ENCODE measurements around the gene IL2RA.
A peak's percentile ranks its signal among the peaks of the same experiment; 100 is the strongest.
"Not testable (repeated sequence)": the region's sequence is repeated elsewhere in the genome, so short reads cannot be mapped to it uniquely, and the experiment has no call there.

The IL2RA gene

DNA sequence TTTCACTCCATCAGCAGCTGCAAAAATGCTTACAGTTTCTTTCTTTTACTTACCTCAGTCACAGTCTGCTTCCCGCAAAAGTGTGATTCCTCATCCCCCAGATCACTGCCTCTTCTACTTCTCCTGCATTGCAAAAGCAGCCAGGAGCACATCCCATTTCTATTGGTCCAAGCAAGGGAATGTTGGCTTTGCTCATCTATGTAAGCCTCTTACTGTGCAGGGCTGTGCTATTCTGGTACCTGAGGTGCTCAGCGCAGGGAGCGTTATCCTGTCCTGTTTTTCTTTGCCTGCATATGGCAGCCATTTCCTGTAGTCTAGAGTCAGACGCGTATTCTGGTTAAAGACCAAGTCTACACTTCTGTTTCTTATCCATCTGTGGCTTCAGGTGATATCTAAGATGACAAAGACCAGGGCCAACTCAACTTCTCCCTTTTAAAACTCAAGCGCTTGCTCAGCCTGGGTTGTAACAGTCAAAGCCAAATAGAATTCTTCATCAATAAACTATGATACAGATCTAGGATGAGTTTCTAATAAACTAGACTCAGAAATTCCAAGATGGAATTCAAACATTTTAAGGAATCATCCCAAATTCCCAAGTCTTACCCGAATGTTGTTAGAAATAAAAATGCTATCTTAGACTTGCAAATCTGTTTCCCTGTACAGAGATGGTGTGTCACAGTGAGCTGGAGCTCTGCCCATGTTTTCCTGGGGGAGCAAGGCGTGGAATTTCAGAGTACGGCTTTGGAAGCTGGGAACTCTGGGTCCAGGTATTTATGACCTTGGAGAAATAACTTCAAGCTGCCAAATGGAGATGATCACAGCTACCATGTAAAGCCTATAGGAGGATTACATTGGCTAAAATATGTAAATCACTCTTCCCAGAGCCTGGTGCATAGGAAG lies 20.6 kb upstream of the IL2RA start:
- peak; percentile 29 for DNase-seq

DNA sequence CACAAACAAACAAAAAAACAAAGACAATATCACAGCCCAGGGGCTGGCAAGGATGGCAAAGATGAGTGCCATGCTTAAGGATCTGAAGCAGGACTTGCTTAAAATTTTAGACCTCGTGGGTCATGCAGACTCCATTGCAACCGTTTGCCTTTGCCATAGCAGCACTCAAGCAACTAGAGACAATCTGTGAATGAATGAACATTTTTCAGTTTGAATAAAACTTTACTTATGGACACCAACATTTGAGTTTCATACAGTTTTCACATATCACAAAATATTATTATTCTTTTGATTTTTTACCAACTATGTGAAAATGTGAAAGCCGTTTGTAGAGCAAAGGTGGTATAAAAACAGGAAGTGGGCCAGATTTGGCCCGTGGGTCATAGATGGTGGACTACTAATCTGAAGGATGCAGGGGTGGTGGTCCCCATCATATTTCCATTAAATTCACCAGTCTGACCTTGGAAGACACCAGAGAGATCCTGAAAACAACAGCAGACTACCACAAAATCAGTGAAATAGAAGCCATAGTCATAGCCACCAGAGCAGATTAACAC lies 18.3 kb upstream of the IL2RA start:
- DNase-seq = no peak

DNA sequence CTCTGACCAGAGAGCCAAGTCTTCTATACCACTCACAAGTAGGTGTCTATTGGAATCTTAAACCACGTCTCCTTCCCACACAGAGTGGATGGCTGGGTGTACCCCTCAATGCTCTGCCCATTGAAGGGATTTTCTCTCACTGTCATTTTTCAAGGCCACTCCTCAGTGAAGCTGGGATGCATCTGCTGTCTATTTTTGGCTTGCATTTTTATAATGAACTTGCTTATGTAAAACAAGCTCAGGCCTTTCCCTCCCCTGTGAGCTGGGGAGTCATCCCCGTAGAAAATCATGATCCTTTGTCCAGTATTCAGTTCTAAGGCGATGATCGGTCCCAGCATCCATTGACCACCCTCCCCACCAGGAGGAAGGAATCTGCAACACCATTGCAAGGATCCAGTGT lies 16.9 kb upstream of the IL2RA start:
- DNase-seq = no peak

DNA sequence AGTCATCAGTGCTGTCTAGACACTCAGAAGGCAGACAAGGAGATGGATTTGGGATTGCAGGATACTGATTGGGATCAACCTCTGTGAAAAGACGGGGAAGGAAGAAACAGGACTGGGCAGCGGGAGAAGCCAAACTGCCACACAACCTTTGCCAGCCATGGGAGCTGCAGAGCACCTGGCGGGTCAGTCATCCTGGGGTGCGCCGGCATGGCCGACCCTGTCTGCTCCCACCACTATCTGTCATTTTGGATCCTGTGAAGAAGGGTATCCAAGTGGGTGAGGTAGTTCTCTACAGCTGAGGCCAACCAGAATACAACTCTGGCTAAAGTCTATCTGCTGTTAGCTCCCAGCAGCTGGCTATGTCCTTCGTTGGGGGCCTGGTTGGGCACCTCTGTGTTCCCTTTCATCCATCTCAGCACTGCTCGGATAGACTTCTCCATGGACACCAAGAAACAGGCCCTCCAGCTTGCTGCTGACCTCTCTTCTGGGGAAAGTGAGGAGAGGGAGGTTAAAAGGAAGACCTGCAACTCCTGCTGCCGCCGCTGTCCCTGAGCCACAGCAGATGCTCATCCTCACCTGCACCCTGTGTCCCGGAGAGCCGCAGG lies 15.0 kb upstream of the IL2RA start:
- no peak for DNase-seq

DNA sequence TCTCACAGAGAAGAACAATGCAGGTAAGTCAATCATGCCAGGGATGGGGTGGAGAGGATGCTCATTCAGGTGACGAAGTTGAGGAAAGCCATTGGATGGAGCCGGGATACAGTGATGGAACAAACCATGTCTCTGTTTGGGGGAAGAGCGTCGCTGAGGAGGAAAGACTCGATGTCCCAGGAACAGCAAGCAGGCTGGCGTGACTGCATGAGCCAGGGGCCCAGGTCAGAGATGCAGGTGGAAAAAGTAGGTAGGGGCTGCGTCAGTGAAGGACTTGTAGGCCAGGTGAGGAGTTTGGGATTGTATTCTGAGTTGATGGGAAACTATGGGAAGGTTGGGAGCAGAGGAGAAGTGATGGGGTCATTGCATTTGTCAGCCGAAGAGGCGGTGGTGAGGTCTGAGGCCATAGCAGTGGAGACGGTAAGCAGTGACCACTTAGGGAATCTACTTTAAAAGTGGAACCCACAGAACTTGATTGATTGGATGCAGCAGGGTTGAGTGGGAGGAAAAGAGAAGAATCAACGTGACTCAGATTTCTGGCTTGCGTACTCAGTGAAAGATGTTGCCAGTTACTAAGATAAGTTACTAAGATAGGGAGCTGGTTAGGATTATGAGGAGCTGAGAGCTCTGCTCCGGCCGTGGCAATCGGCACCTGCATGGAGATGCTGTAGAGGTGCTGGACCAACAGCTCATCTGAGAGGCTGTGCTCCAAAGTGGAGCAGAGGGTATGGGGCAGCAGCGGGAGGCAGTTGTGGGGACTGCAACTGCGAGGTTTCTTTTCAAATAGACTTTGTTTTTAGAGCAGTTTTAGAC lies 12.5 kb upstream of the IL2RA start:
- peak; percentile 45 for DNase-seq

DNA sequence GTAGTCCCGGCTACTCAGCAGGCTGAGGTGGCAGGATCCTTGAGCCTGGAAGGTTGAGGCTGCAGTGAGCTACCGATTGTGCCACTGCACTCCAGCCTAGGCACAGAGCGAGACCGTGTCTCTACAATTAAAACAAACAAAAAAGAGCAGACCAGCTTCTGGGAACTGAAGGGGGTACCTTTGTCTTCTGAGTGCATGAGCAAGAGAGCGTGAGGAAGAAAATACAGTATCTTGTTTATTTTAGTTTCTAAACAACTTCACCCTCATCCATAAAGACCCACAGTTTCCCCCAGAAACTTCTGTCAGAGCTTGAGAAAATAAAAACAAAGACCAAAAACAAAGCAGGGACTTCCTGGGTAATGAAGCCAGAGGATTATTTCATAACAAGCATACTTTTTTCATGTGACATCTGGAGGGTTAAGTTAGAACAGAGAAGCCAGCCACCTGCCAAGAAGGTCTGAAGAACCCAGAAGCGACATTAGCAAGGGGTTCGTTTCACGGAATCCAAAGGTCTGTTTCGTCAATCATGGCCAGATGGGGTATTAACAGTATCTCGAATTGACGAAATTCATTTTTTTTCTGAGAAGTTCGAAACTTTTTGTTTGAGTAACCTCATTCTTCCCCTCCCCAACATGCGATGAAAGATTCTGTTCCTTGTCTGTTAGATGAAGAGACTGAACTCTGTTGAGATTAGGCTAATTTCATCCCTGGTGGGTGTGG lies 10.2 kb upstream of the IL2RA start:
- DNase-seq = peak; percentile 53

DNA sequence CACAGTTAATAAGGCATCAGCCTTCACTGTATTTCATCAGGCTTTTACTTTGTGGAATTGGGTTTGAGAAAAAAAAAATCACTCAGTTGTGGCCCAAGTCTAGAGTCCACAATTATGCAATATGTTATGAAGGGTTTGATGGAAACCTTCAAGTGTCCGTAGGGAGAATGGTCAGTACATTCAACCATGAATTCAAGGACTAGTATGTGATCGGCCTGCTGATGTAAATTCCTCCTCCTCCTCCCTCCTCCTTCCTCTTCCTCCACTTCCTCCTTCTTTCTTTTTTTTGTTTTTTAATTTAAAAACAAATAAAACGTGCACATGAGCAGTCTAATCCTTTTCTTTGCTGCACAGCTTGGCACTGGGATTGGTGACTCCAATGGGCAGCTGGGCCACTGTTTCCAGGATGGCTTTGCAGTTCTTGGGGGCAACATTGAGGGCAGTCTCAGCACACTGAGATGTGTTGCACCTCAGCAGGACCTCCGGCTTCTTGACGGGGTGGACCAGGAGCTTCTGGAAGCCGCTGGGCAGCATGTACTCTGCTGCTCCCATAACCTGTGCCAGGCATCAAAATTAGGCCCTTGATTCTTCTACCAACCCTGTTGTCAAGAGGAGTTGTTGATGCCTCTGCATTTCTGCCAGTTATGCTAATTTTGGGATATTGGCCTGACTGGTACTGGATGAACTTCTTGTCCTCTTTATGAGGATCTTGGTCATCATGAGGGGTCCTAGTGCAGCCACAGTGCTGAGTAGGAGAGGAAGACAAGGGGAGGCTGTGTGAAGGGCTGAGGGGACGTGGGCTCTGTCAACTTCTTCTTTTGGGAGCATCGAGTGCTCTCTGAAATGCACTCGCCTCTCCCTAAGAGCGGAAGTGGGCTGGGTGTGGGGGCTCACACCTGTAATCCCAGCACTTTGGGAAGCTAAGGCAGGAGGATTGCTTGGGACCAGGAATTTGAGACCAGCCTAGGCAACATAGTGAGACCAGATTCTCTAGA lies 9.3 kb upstream of the IL2RA start:
- no peak for DNase-seq

DNA sequence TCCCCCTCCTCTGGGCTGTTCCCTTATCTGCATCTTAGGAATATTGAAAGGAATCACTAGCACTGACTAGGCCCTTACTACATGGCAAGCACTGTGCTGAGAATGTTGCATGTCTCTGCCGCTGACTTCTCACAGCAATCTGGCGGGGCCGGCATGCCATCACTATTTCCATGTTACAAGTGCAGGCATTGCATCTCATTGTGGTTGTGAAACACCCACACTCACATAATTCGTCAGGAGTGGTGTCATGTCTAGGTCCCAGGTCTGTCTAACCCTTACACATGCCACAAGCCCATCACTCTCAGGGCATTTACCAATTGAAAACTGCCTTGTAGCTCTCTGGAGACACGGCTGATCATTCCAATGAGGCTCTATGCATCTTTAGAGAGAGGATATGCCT lies 8.5 kb upstream of the IL2RA start:
- DNase-seq = peak; percentile 90

DNA sequence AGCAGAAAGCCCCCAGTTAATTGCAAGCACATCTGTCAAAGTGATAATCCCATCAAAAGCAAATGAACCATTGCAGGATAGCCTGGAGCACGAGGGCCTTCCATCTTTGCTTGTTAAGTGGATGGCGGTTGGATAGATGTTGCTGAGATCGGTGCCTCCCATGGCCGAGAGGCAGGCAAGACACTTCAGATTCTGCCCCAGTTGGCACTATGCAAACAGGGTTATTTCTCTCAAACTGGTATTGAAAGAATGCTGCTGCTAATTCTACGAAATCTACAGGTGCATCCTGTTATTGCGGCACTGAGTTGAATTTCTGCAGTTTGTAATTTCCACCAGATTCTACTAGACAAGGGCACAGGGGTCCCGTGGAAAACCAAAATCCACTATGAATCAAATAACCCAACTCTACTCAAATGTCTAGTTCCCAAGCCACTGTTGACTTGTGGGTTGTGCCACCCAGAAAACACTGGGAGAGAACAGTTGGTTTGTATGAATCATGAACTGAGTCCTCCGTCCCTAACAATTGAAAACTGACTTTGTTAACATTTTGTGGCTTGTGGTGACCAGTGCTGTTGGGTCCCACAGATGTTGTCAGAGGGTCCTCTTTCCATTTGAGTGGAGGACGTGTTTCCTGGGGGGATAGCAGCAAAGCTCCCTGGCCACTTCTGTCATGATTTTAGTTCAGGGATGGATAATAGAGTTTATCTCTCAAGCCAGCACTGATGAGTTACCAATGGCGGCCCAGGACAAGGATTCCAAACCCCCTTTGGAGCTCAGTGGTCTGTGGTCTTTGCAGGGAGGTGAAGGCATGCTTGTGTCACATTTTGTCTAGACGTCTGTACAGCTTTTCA lies 7.1 kb upstream of the IL2RA start:
- DNase-seq = peak; percentile 56

DNA sequence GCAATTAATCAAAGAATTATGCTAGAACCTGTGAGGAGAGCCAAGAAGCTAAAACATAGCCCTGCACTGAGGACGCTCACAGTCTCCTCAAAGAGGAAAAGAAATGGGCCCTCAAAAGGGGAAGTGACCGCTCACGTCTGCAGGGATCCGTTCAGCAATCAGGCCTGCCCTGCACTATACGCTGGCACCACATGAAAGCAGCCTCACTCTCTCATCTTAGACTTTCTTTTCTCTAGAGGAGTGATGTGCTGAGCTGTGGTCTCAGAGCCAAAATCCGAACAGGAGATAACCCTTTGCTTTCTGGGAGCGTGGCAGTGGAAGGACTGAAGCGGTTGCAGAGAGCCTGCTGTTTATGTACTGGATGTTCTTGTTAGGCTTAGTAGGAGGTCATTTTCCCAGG lies 6.3 kb upstream of the IL2RA start:
- peak; percentile 63 for DNase-seq

DNA sequence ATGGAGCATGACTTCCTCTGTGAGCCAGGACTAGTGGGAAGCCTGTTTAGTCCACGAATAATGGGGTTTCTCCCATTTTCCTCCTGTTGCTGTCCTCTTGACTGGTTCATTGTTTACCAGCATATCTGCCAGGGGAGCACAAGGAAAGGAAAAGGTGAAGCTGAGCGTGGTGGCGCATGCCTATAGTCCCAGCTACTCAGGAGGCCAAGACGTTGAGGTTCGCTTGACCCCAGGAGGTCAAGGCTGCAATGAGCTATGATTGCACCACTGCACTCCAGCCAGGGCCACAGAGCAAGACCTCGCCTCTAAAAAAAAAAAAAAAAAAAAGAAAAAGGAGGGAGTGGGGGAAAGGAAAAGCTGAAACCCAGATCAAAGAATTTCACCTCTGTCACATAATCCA lies 5.8 kb upstream of the IL2RA start:
- DNase-seq = no peak

DNA sequence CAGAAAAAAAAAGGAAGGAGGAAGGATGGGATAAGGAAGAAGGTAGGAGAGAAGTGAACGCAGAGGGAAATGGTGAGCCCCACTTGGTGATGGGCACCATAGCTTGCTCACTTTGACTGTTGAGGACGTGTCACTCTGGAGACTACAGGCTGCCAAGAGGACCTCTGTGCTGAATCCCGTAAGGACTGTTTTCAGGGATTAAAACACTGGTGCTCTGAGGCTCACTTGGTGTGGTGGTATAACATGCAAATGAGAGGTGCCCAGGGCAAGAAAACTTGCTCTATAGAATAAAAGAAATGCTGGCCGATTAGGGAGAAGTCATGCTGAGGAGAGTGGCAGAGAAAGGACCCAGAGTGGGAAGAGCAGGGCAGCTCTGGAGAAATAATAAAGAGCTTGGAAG lies 5.3 kb upstream of the IL2RA start:
- peak; percentile 3 for DNase-seq

DNA sequence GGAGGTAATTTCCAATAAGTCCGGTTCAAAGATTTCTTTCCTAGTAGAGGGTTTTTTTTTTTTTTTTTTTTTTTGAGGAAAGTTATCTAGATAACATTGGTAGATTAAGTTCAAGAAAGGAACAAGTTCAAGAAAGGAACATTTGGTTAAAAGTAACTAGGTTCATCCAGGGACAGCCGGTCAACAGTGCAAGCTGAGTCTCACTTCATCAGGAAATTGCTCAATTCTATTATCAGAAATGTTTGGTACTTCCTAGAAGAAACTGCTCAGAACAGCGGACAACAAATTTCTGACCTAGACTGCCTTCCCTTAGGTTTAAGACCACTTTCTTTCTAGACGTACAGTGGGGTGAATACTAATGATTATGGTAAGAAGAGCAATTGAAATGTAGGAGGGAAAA lies 3.7 kb upstream of the IL2RA start:
- DNase-seq = peak; percentile 2

DNA sequence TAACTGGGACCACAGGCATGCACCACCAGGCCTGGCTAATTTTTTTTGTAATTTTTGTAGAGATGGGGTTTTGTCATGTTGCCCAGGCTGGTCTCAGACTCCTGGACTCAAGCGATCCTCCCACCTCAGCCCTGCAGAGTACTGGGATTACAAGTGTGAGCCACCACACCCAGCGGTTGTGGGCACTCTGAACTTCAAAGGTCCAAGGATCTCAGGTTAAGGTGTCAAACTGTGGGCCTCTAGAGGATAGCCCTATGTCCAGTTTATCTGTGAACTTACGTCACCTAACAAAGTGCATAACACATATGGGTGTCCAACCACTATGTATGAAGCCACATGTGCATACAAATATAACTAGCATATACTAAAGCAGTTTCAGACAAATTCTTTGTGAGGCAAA lies 3.2 kb upstream of the IL2RA start:
- DNase-seq = peak; percentile 19

DNA sequence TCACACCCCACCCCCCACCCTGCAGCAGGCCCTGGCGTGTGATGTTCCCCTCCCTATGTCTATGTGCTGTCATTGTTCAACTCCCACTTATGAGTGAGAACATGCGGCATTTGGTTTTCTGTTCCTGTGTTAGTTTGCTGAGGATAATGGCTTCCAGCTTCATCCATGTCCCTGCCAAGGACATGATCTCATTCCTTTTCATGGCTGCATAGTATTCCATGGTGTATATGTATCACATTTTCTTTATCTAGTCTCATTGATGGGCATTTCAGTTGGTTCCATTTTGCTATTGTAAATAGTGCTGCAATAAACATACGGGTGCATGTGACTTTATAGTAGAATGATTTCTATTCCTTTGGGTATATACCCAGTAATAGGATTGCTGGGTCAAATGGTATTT lies 2.6 kb upstream of the IL2RA start:
- not testable (repeated sequence) for DNase-seq

DNA sequence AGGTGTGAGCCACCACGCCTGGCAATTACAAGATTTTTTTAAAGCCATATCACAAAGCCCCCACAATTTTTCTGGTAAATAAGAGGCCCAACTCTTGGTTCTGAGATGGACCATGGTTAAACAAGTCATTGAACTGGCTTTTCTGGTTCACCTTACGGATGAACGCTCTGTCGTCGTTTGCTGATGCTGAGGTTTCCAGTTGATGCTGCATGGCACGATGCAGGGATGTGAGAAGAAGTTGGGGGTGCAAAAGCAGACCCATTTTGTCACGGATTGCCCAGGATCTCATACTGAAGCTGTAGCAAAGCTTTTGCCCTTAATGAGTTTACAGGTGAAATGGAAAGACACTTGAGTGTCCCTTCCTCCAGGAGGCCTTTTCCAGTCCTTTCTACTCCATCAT lies 2.0 kb upstream of the IL2RA start:
- no peak for DNase-seq

DNA sequence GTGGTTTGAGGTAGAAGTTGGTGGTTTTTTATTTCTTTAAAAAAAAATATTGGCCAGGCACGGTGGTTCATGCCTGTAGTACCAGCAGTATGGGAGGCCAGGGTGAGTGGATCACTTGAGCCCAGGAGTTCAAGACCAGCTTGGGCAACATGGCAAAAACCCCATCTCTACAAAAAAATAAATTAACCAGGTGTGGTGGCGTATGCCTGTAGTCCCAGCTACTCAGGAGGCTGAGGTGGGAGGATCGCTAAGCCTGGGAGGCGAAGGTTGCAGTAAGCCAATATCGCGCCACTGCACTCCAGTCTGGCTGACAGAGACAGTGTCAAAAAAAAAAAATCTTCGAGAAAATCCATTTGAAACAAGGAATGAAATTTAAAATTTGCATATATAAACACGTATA lies 1.1 kb downstream of the IL2RA start:
- DNase-seq = peak; percentile 44

DNA sequence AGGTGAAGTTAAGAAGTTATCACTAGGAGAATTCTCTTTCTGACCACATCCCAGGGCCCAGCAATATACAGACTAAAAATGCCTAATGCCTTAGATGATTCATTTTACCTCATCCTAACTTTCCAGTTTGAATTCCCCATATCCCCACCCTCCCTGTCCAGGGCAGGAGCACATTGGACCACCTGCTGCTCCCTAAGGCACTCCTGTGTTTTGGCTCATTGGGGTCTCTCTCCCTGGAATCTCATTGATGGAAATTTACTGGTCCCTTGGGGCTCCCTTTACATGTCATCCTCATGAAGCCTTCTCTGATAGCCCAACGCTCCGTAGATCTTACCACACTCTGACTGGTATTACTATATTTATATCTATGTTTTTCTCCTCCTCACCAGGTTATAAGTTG lies 2.7 kb downstream of the IL2RA start:
- DNase-seq = peak; percentile 24

DNA sequence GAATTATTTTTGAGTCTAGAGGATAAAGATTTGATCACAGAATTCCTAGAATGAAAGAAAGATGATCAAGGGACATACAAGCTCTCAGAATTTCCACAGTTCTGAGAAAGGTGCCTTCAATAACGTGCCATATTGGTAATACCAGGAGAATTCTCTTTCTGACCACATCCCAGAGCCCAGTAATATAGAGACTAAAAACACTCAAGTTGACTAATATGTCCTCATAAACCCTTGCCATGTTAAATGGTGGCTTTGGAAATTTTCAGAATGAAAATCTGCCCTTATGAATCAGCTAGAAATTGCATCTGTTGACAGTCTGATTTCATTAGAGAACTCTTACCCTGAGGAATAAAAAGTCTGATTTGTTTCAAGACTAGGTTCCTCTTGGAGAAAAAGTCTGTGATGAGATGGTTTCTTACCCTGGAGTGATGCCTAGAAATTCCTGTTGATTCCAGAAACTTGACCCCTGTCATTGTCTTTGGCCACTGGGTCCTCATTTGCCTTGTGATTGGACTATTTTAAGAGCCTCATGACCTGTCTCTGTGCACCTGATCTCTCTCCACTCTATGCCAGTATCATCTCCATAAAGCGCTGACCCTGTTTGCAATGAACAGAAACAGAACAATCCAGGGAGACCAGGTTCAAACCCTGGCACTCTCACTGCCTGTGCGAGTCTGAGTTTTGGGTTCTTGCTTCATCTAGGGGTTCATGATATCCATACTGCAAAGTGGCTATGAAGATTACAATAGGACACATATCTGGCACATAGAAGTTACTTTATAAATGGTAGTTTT lies 3.3 kb downstream of the IL2RA start:
- peak; percentile 51 for DNase-seq
